Mesenchymal stem cell (in vitro differentiated cells and primary cell): ENCODE data around the gene TNFSF11.
A peak's percentile ranks its signal among the peaks of the same experiment; 100 is the strongest.

Source experiments
- DNase-seq: peaks from one replicate; pipeline ENCODE4 v3.0.0-alpha.2; 2013
- H2AFZ ChIP-seq: one replicate; pipeline ENCODE4 v1.6.1; 2013; ENCODE audit warnings: low read depth, mild to moderate bottlenecking, control low read depth, inconsistent platforms, low read length, moderate library complexity
- H2AK5ac ChIP-seq: 2 replicates; pipeline ENCODE4 v1.6.1; 2013; ENCODE audit warnings: low read length, moderate library complexity, mild to moderate bottlenecking, inconsistent platforms; ENCODE audit not compliant: severe bottlenecking
- H2BK120ac ChIP-seq: one replicate; pipeline ENCODE4 v1.6.1; 2013; ENCODE audit warnings: low read depth, mild to moderate bottlenecking, inconsistent platforms, low read length, moderate library complexity
- H2BK12ac ChIP-seq, 2 experiments: one replicate each; pipeline ENCODE4 v1.6.1; 2013; ENCODE audit warnings: inconsistent platforms in 2 of 2, low read length in 2 of 2, mild to moderate bottlenecking in 2 of 2, moderate library complexity in 2 of 2, control low read depth in 1 of 2
- H2BK15ac ChIP-seq: one replicate; pipeline ENCODE4 v1.6.1; 2013; ENCODE audit warnings: mild to moderate bottlenecking, low read depth, inconsistent platforms; ENCODE audit not compliant: poor library complexity, severe bottlenecking
- H2BK5ac ChIP-seq: 2 replicates; pipeline ENCODE4 v1.6.1; 2013; ENCODE audit warnings: low read depth, mild to moderate bottlenecking, low read length, control low read depth, inconsistent platforms; ENCODE audit not compliant: poor library complexity, severe bottlenecking
- H3K14ac ChIP-seq, 2 experiments: one replicate each; pipeline ENCODE4 v1.6.1; 2013; ENCODE audit warnings: inconsistent platforms in 2 of 2, low read length in 2 of 2, control low read depth in 1 of 2, mild to moderate bottlenecking in 1 of 2, moderate library complexity in 1 of 2
- H3K18ac ChIP-seq, 2 experiments: one replicate each; pipeline ENCODE4 v1.6.1; 2013; ENCODE audit warnings: inconsistent platforms in 2 of 2, low read length in 2 of 2, control low read depth in 1 of 2, low read depth in 1 of 2, mild to moderate bottlenecking in 1 of 2
- H3K23ac ChIP-seq, 2 experiments: one replicate each; pipeline ENCODE4 v1.6.1; 2013; ENCODE audit warnings: inconsistent platforms in 2 of 2, low read length in 2 of 2, mild to moderate bottlenecking in 2 of 2, moderate library complexity in 2 of 2, control low read depth in 1 of 2
- H3K27ac ChIP-seq: 2 replicates; pipeline ENCODE4 v1.5.1; 2013; ENCODE audit warnings: mild to moderate bottlenecking, moderate library complexity, low read length, control low read depth, inconsistent platforms; ENCODE audit not compliant: poor library complexity, severe bottlenecking
- H3K27me3 ChIP-seq, 2 experiments: 2 replicates each; pipeline versions ENCODE4 v1.6.1 to v1.7.0; 2013; ENCODE audit warnings: low read length in 2 of 2, mild to moderate bottlenecking in 2 of 2, moderate library complexity in 2 of 2, control low read depth in 1 of 2, inconsistent platforms in 1 of 2; ENCODE audit not compliant: control insufficient read depth in 1 of 2, insufficient read depth in 1 of 2
- H3K36me3 ChIP-seq, 2 experiments: 2 replicates each; pipeline versions ENCODE4 v1.6.1 to v1.7.0; 2013; ENCODE audit warnings: low read length in 2 of 2, control low read depth in 1 of 2, inconsistent platforms in 1 of 2, low read depth in 1 of 2, mild to moderate bottlenecking in 1 of 2; ENCODE audit not compliant: insufficient read depth in 2 of 2, control insufficient read depth in 1 of 2
- H3K4ac ChIP-seq, 2 experiments: one replicate each; pipeline ENCODE4 v1.6.1; 2013; ENCODE audit warnings: inconsistent platforms in 2 of 2, low read length in 2 of 2, mild to moderate bottlenecking in 2 of 2, moderate library complexity in 2 of 2, control low read depth in 1 of 2, low read depth in 1 of 2
- H3K4me1 ChIP-seq: 2 replicates; pipeline ENCODE4 v1.6.1; 2013; ENCODE audit warnings: low read depth, low read length, control low read depth; ENCODE audit not compliant: control insufficient read depth, insufficient read depth
- H3K4me2 ChIP-seq: 2 replicates; pipeline ENCODE4 v1.6.1; 2013; ENCODE audit warnings: low read length, mild to moderate bottlenecking, inconsistent platforms; ENCODE audit not compliant: poor library complexity, severe bottlenecking
- H3K4me3 ChIP-seq, 2 experiments: 2 replicates each; pipeline versions ENCODE4 v1.5.1 to v1.7.0; 2013; ENCODE audit warnings: low read length in 2 of 2, mild to moderate bottlenecking in 2 of 2, control low read depth in 1 of 2, low read depth in 1 of 2; ENCODE audit not compliant: insufficient read depth in 1 of 2
- H3K79me1 ChIP-seq: replicated peaks from 2 replicates; pipeline ENCODE4 v1.6.1; 2013; ENCODE audit warnings: mild to moderate bottlenecking, control low read depth, low read length, inconsistent platforms; ENCODE audit not compliant: poor library complexity, severe bottlenecking
- H3K9ac ChIP-seq: 2 replicates; pipeline ENCODE4 v1.7.0; 2013; ENCODE audit warnings: mild to moderate bottlenecking, low read length, moderate library complexity
- H3K9me3 ChIP-seq: 2 replicates; pipeline ENCODE4 v1.7.0; 2013; ENCODE audit warnings: mild to moderate bottlenecking, low read length; ENCODE audit not compliant: control insufficient read depth
- H4K8ac ChIP-seq: one replicate; pipeline ENCODE4 v1.6.1; 2013; ENCODE audit warnings: inconsistent platforms, mild to moderate bottlenecking, low read length, moderate library complexity
- H4K91ac ChIP-seq: one replicate; pipeline ENCODE4 v1.6.1; 2013; ENCODE audit warnings: mild to moderate bottlenecking, low read length, inconsistent platforms
- WGBS: methylation state at CpG from one replicate; pipeline ENCODE4 v1.1.7; 2013; ENCODE audit warnings: mixed read lengths; 5-methylcytosine and 5-hydroxymethylcytosine counted together

The TNFSF11 gene

DNA sequence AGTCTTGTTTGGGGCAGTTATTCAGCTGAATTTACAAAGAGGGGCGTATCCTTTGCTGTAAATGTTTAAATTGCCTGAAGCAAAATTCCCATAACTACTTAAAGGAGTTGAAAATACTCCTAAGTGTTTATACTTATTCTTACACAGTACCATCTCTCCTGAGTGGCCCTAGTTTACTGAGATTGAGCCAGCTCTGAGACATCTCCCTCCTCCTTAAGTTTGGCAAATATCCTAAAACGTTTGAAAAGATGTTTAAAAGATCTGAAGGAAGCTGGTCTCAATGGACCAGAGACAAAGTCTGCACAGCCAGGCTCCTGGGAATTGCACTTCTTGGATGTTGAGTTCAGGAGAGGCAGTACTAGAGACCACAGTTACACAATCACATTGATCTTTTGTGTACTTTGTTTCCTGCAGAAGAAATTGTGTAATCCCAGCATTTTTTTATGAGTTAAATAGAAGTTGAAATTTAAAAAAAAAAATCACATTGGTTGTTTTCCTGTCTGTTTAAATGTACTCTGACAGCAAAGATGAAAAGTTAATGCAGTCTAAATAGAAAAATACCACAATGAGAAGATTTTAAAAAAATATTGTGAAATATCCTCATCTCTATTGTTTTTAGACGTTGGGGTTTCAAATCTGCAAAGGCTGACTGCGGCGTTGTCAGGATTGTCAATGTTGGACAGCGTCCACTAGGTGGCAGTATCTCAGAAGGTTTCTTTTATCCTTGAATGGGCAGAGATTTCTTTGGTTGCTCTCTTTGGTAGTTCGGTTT lies 20.7 kb downstream of the TNFSF11 start:
- H2AFZ ChIP-seq: no peak overlapping the region
- 0% methylated on average over 5 of the region's 7 CpGs for WGBS

DNA sequence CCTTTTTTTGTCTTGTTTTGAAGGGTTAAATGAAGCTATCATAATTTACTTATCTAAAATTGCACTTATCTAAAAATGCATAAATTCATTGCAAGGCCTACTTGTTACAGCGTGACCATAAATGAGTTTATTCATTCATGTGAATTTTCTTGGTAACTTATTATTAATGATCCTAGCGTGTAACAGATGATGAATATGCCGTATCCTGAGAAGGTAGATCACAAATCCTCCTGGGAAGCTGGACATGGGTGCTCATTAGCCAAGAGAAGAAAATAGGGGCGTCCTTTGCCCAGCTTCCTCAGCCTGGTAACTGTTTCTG lies 21.3 kb downstream of the TNFSF11 start:
- WGBS: 65% methylated on average over 4 of the region's 4 CpGs
- no peaks in the 10 kb centered on the region for H3K4me1 ChIP-seq

More for the DNA sequence above, 20.7 kb downstream of the TNFSF11 start:
- Histone ChIP-seq H3K4me1 (no peaks in the 10 kb centered on the region), H4K91ac (no peak overlapping the region), H3K18ac (no peak overlapping the region), H3K14ac (no peak overlapping the region), H3K9ac (peak overlapping the region; percentile 43), H4K8ac (no peak overlapping the region), H3K79me1 (no peaks in the 10 kb centered on the region), H3K23ac (no peak overlapping the region), H2BK12ac (no peak overlapping the region), H2AK5ac (no peak overlapping the region), H3K9me3 (no peaks in the 10 kb centered on the region), H3K4me3 (no peak overlapping the region), H3K36me3 (no peaks in the 10 kb centered on the region), H2BK5ac (no peak overlapping the region), H2BK120ac (no peak overlapping the region), H3K4me2 (no peak overlapping the region), H3K27ac (no peak overlapping the region), H3K27me3 (peaks cover 0 to 7% of the 10 kb centered on the region in 2 experiments), H3K4ac (no peak overlapping the region), H2BK15ac (no peak overlapping the region)
- peak; percentile 91 for DNase-seq

DNA sequence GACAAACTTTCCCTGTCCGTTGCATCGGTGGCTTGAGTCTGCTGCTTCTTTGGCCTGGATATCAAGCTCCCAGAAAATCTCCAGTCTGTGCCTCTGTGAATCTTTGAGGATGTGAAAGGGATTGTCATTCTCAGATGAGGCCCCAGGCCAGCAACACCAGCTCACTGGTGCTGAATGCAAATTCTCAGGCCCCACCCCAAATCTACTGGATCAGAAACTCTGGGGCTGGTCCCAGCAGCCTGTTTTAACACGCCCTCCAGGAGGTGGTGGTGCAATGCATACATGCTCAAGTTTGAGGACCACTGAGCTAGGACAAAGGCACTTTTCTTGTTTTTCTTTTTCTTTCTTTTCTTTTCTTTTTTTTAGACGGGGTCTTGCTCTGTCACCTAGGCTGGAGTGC lies 23.6 kb downstream of the TNFSF11 start:
- Histone ChIP-seq H3K23ac (no peak overlapping the region), H2BK12ac (peak overlapping the region in 1 of 2 experiments; percentile 19), H3K4me3 (no peak overlapping the region), H3K9me3 (no peaks in the 10 kb centered on the region), H3K36me3 (no peaks in the 10 kb centered on the region), H2BK5ac (no peak overlapping the region), H3K9ac (no peak overlapping the region), H3K14ac (no peak overlapping the region), H3K4ac (no peak overlapping the region), H3K27me3 (no peaks in the 10 kb centered on the region), H2AFZ (no peak overlapping the region), H2BK15ac (no peak overlapping the region), H2AK5ac (no peak overlapping the region), H3K18ac (no peak overlapping the region), H3K79me1 (no peaks in the 10 kb centered on the region), H2BK120ac (no peak overlapping the region), H3K4me1 (no peaks in the 10 kb centered on the region), H4K8ac (peak overlapping the region; percentile 22), H3K27ac (no peak overlapping the region), H4K91ac (no peak overlapping the region), H3K4me2 (no peak overlapping the region)
- 92% methylated on average over 4 of the region's 4 CpGs for WGBS
- no peak for DNase-seq

More for the DNA sequence above, 21.3 kb downstream of the TNFSF11 start:
- H2BK5ac ChIP-seq: no peak overlapping the region
- H2BK12ac ChIP-seq: peak overlapping the region; percentile 75 to 83
- peaks cover 0 to 3% of the 10 kb centered on the region in 2 experiments for H3K27me3 ChIP-seq
- H3K36me3 ChIP-seq: no peaks in the 10 kb centered on the region
- peak overlapping the region in 1 of 2 experiments; percentile 59 for H3K14ac ChIP-seq
- H2AFZ ChIP-seq: peak overlapping the region; percentile 67
- no peak overlapping the region for H3K27ac ChIP-seq
- peak overlapping the region in 1 of 2 experiments; percentile 72 for H3K18ac ChIP-seq
- no peak overlapping the region for H2BK15ac ChIP-seq
- H3K9me3 ChIP-seq: no peaks in the 10 kb centered on the region
- no peak overlapping the region for H3K4me3 ChIP-seq
- no peak overlapping the region for H3K4ac ChIP-seq
- no peak overlapping the region for H3K4me2 ChIP-seq
- H3K23ac ChIP-seq: no peak overlapping the region
- no peak overlapping the region for H4K91ac ChIP-seq
- H2BK120ac ChIP-seq: no peak overlapping the region
- H2AK5ac ChIP-seq: no peak overlapping the region
- no peak for DNase-seq
- peak overlapping the region; percentile 59 for H4K8ac ChIP-seq
- H3K79me1 ChIP-seq: no peaks in the 10 kb centered on the region
- H3K9ac ChIP-seq: peak overlapping the region; percentile 43

DNA sequence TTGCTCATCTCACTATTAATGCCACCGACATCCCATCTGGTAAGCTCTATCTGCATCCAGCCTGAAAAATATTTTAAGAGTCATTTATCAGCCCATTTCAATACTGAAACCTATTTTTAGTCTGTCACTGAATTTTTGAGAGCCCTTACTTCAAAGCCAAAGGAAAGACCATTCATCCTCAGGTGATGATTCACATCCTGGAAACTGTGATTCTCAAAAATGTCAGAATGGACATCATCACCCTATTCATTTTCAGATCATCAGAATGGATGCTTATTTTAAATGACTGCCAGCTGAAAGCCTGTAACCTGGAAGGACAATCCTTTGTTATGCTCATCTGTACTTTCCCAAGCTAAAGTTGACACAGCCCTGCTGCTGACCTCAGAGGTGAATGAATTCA lies 27.0 kb downstream of the TNFSF11 start:
- H3K14ac ChIP-seq: no peak overlapping the region
- H3K4me1 ChIP-seq: no peaks in the 10 kb centered on the region
- H2AFZ ChIP-seq: no peak overlapping the region
- DNase-seq: no peak
- H4K8ac ChIP-seq: no peak overlapping the region
- WGBS: 86% methylated on average over 1 of the region's 1 CpG
- H2BK120ac ChIP-seq: no peak overlapping the region
- no peak overlapping the region for H3K27ac ChIP-seq
- H3K18ac ChIP-seq: no peak overlapping the region
- no peak overlapping the region for H2AK5ac ChIP-seq
- H3K9ac ChIP-seq: no peak overlapping the region
- H3K4me2 ChIP-seq: no peak overlapping the region
- no peak overlapping the region for H3K4ac ChIP-seq
- no peaks in the 10 kb centered on the region for H3K79me1 ChIP-seq
- H3K27me3 ChIP-seq: no peaks in the 10 kb centered on the region
- no peak overlapping the region for H2BK15ac ChIP-seq
- no peak overlapping the region for H2BK12ac ChIP-seq
- no peak overlapping the region for H3K4me3 ChIP-seq
- H3K9me3 ChIP-seq: no peaks in the 10 kb centered on the region
- no peak overlapping the region for H4K91ac ChIP-seq
- no peak overlapping the region for H3K23ac ChIP-seq
- no peak overlapping the region for H2BK5ac ChIP-seq
- H3K36me3 ChIP-seq: no peaks in the 10 kb centered on the region
